Activated CD4-positive, alpha-beta T cell treated with anti-CD3 and anti-CD28 coated beads, Interleukin-2, amount 10 ng/mL, durations not matched to agents 24 days and 14 days (primary cell): Measurements from ENCODE around the gene TCF15. TPM values are rescaled to one million over a fixed set of nuclear protein-coding genes. Genes with fewer than 3 reads are reported as not detected.

Source experiments
- DNase-seq: peaks from one replicate; pipeline ENCODE4 v3.0.0; 2022
- H3K27ac Mint-ChIP-seq: one replicate; pipeline ENCODE4 v1.8.0; 2022; ENCODE audit warnings: mild to moderate bottlenecking, mixed read lengths
- H3K27me3 Mint-ChIP-seq: one replicate; pipeline ENCODE4 v1.8.0; 2022; ENCODE audit warnings: mixed read lengths
- H3K36me3 Mint-ChIP-seq: one replicate; pipeline ENCODE4 v1.8.0; 2022; ENCODE audit warnings: low read depth, mild to moderate bottlenecking, mixed read lengths
- H3K4me1 Mint-ChIP-seq: one replicate; pipeline ENCODE4 v1.8.0; 2021; ENCODE audit warnings: mixed read lengths
- H3K4me3 Mint-ChIP-seq: one replicate; pipeline ENCODE4 v1.8.0; 2022; ENCODE audit warnings: mild to moderate bottlenecking, moderate library complexity, mixed read lengths
- H3K9me3 Mint-ChIP-seq: one replicate; pipeline ENCODE4 v1.8.0; 2021; ENCODE audit warnings: mixed read lengths
- intact Hi-C: fragments of 100-400 bp; cut with micrococcal nuclease; formaldehyde crosslinking; loops from one replicate; pipeline ENCODE4 v1.15.1; 2023
- total RNA-seq: library from RNA; stranded (reverse); gene quantifications from 2 replicates; pipeline ENCODE4 v1.2.3, GENCODE V29; 2022

The TCF15 gene
- total RNA-seq, 1 donor from 2014 or later = 0.12 TPM

GRCh38 chr20:573414-574296 lies 36.5 kb downstream of the TCF15 start:
- Mint-ChIP-seq H3K4me1 (no peaks in the 10 kb centered on the region), H3K36me3 (no peaks in the 10 kb centered on the region), H3K9me3 (no peaks in the 10 kb centered on the region), H3K27ac (no peak overlapping the region), H3K4me3 (no peak overlapping the region), H3K27me3 (peaks cover 30% of the 10 kb centered on the region)
- intact Hi-C loops = no loop called here
- no peak for DNase-seq

- Mint-ChIP-seq H3K4me3 (no peak overlapping the region), H3K9me3 (no peaks in the 10 kb centered on the region), H3K27me3 (peaks cover 31% of the 10 kb centered on the region), H3K36me3 (no peaks in the 10 kb centered on the region), H3K27ac (no peak overlapping the region), H3K4me1 (no peaks in the 10 kb centered on the region)
- no peak for DNase-seq
- intact Hi-C loops = no loop called here
These were observed 37.4 kb downstream of the TCF15 start for GRCh38 chr20:572727-573126.

- no peak for DNase-seq
- H3K4me1 Mint-ChIP-seq = no peaks in the 10 kb centered on the region
- intact Hi-C loops = no loop called here
- no peaks in the 10 kb centered on the region for H3K36me3 Mint-ChIP-seq
- no peaks in the 10 kb centered on the region for H3K9me3 Mint-ChIP-seq
- H3K27ac Mint-ChIP-seq = no peak overlapping the region
- no peak overlapping the region for H3K4me3 Mint-ChIP-seq
- H3K27me3 Mint-ChIP-seq = peaks cover 34% of the 10 kb centered on the region
These were observed 38.2 kb downstream of the TCF15 start for GRCh38 chr20:571754-572441.

GRCh38 chr20:568673-569415 lies 41.3 kb downstream of the TCF15 start:
- intact Hi-C loops = no loop called here
- Mint-ChIP-seq H3K27me3 (peaks cover 28% of the 10 kb centered on the region), H3K4me3 (no peak overlapping the region), H3K36me3 (no peaks in the 10 kb centered on the region), H3K4me1 (no peaks in the 10 kb centered on the region), H3K9me3 (no peaks in the 10 kb centered on the region), H3K27ac (no peak overlapping the region)
- no peak for DNase-seq

- DNase-seq = no peak
- Mint-ChIP-seq H3K4me1 (no peaks in the 10 kb centered on the region), H3K36me3 (no peaks in the 10 kb centered on the region), H3K9me3 (no peaks in the 10 kb centered on the region), H3K4me3 (no peak overlapping the region), H3K27ac (no peak overlapping the region), H3K27me3 (peaks cover 23% of the 10 kb centered on the region)
- intact Hi-C loops = no loop called here
These were observed 41.9 kb downstream of the TCF15 start for GRCh38 chr20:568097-568652.

GRCh38 chr20:564192-564591 lies 45.9 kb downstream of the TCF15 start:
- no peak overlapping the region for H3K27ac Mint-ChIP-seq
- no peaks in the 10 kb centered on the region for H3K4me1 Mint-ChIP-seq
- no peaks in the 10 kb centered on the region for H3K36me3 Mint-ChIP-seq
- H3K4me3 Mint-ChIP-seq = no peak overlapping the region
- no peaks in the 10 kb centered on the region for H3K9me3 Mint-ChIP-seq
- peaks cover 19% of the 10 kb centered on the region for H3K27me3 Mint-ChIP-seq
- DNase-seq = no peak
- intact Hi-C loops = no loop called here

GRCh38 chr20:563187-563586 lies 46.9 kb downstream of the TCF15 start:
- Mint-ChIP-seq H3K4me1 (no peaks in the 10 kb centered on the region), H3K27ac (no peak overlapping the region), H3K27me3 (peaks cover 14% of the 10 kb centered on the region), H3K36me3 (no peaks in the 10 kb centered on the region), H3K9me3 (no peaks in the 10 kb centered on the region), H3K4me3 (no peak overlapping the region)
- intact Hi-C loops = no loop called here
- no peak for DNase-seq

- no peak for DNase-seq
- intact Hi-C loops = loop anchor here (1.0 kb wide), 1 partner anchor 83 kb away; no protein-coding TSS in a partner anchor
- H3K36me3 Mint-ChIP-seq = no peaks in the 10 kb centered on the region
- peaks cover 3% of the 10 kb centered on the region for H3K4me1 Mint-ChIP-seq
- H3K27ac Mint-ChIP-seq = no peak overlapping the region
- no peaks in the 10 kb centered on the region for H3K9me3 Mint-ChIP-seq
- H3K4me3 Mint-ChIP-seq = no peak overlapping the region
- peaks cover 13% of the 10 kb centered on the region for H3K27me3 Mint-ChIP-seq
These were observed 47.7 kb downstream of the TCF15 start for GRCh38 chr20:562232-562897.

GRCh38 chr20:561437-562231 lies 48.5 kb downstream of the TCF15 start:
- H3K27ac Mint-ChIP-seq = no peak overlapping the region
- H3K36me3 Mint-ChIP-seq = no peaks in the 10 kb centered on the region
- intact Hi-C loops = loop anchor here (1.0 kb wide), 3 partner anchors 84 to 178 kb away; no protein-coding TSS in a partner anchor
- DNase-seq = peak; percentile 86
- H3K4me1 Mint-ChIP-seq = peaks cover 3% of the 10 kb centered on the region
- no peaks in the 10 kb centered on the region for H3K9me3 Mint-ChIP-seq
- no peak overlapping the region for H3K4me3 Mint-ChIP-seq
- peaks cover 14% of the 10 kb centered on the region for H3K27me3 Mint-ChIP-seq

- Mint-ChIP-seq H3K9me3 (no peaks in the 10 kb centered on the region), H3K36me3 (no peaks in the 10 kb centered on the region), H3K4me1 (peaks cover 3% of the 10 kb centered on the region), H3K27me3 (peaks cover 18% of the 10 kb centered on the region), H3K27ac (no peak overlapping the region), H3K4me3 (no peak overlapping the region)
- intact Hi-C loops = loop anchor here (1.0 kb wide), 2 partner anchors 107 to 179 kb away; no protein-coding TSS in a partner anchor
- no peak for DNase-seq
These were observed 49.4 kb downstream of the TCF15 start for GRCh38 chr20:560680-561079.

GRCh38 chr20:558117-558516 lies 52.0 kb downstream of the TCF15 start:
- Mint-ChIP-seq H3K27ac (no peak overlapping the region), H3K4me3 (no peak overlapping the region), H3K4me1 (peaks cover 3% of the 10 kb centered on the region), H3K36me3 (no peaks in the 10 kb centered on the region), H3K9me3 (no peaks in the 10 kb centered on the region), H3K27me3 (peaks cover 34% of the 10 kb centered on the region)
- intact Hi-C loops = no loop called here
- no peak for DNase-seq

- H3K4me3 Mint-ChIP-seq = no peak overlapping the region
- intact Hi-C loops = no loop called here
- no peak for DNase-seq
- no peaks in the 10 kb centered on the region for H3K36me3 Mint-ChIP-seq
- peaks cover 3% of the 10 kb centered on the region for H3K4me1 Mint-ChIP-seq
- H3K9me3 Mint-ChIP-seq = no peaks in the 10 kb centered on the region
- no peak overlapping the region for H3K27ac Mint-ChIP-seq
- peaks cover 37% of the 10 kb centered on the region for H3K27me3 Mint-ChIP-seq
These were observed 53.1 kb downstream of the TCF15 start for GRCh38 chr20:556984-557383.
